ENCODE data around the gene HNRNPLL. TPM values are rescaled to one million over a fixed set of nuclear protein-coding genes. Genes with fewer than 3 reads are reported as not detected.

The HNRNPLL gene
- total and polyA plus RNA-seq, 2 of the 13 experiments (the other 11 are each of a cell fraction or from before 2014, with no cell fraction given), result 49.4 to 103 TPM

GRCh38 chr2:38602136-38602731 lies 494 bp downstream of the HNRNPLL start (continued):
- TF ChIP-seq ZNF407 (CRISPR knock-in tag; IDR thresholded peaks at IDR 0.05; ENCODE audit: not compliant biosample characterization) (no peak), ZNF530 (CRISPR knock-in tag; IDR thresholded peaks at IDR 0.05; ENCODE audit: low read depth) (no peak), LBX2 (CRISPR knock-in tag; IDR thresholded peaks at IDR 0.05; ENCODE audit: borderline replicate concordance) (no peak), ZNF138 (CRISPR knock-in tag; IDR thresholded peaks at IDR 0.05; ENCODE audit: low read depth) (peak; percentile 27; the same call in 1 of the 2 replicates), BRD4 (CRISPR knock-in tag; IDR thresholded peaks at IDR 0.05) (peak; percentile 65; the same call in 1 of the 2 replicates), ZNF263 (CRISPR knock-in tag; IDR thresholded peaks at IDR 0.05) (no peak; the same call in 1 of the 2 replicates), RFXANK (CRISPR knock-in tag; IDR thresholded peaks at IDR 0.05) (no peak), BATF2 (CRISPR knock-in tag; IDR thresholded peaks at IDR 0.05) (no peak; the same call in 1 of the 2 replicates), THYN1 (CRISPR knock-in tag; IDR thresholded peaks at IDR 0.05; ENCODE audit: borderline replicate concordance, low read depth) (no peak), TRAFD1 (CRISPR knock-in tag; IDR thresholded peaks at IDR 0.05; ENCODE audit: borderline replicate concordance) (no peak), U2AF1 (optimal IDR thresholded peaks at IDR 0.05; ENCODE audit: low read depth, low read length) (no peak), SUZ12 (IDR thresholded peaks at IDR 0.05; ENCODE audit: low read depth, low read length) (no peak), KDM6A (CRISPR knock-in tag; IDR thresholded peaks at IDR 0.05; ENCODE audit: low read depth) (no peak), ZNF546 (CRISPR knock-in tag; conservative IDR thresholded peaks at IDR 0.05) (peak; percentile 68; the same call in 1 of the 2 replicates), NFE2L2 (IDR thresholded peaks at IDR 0.05; ENCODE audit: low read length) (no peak), ZBTB1 (CRISPR knock-in tag; IDR thresholded peaks at IDR 0.05; ENCODE audit: borderline replicate concordance) (no peak), ZFYVE20 (CRISPR knock-in tag; IDR thresholded peaks at IDR 0.05; ENCODE audit: borderline replicate concordance, low read depth) (0 out of 2 replicates have a peak, but pooled peaks have one; percentile 63), CHCHD3 (CRISPR knock-in tag; IDR thresholded peaks at IDR 0.05) (0 out of 2 replicates have a peak, but pooled peaks have one; percentile 43), PRMT3 (CRISPR knock-in tag; IDR thresholded peaks at IDR 0.05; ENCODE audit: borderline replicate concordance, low read depth) (no peak)
